ENCODE data around the gene ALOX12B. TPM values are rescaled to one million over a fixed set of nuclear protein-coding genes. Genes with fewer than 3 reads are reported as not detected.

The ALOX12B gene
- total RNA-seq, 1 donor from 2014 or later = not detected

GRCh38 chr17:8044819-8045810, 42.4 kb downstream of the ALOX12B start:
- Mint-ChIP-seq H3K4me3 (no peak overlapping the region), H3K4me1 (ENCODE audit: unreplicated experiment) (peaks cover 4% of the 10 kb centered on the region), H3K27ac (no peak overlapping the region), H3K9me3 (no peaks in the 10 kb centered on the region), H3K36me3 (no peaks in the 10 kb centered on the region), H3K27me3 (peaks cover 46% of the 10 kb centered on the region)
- no peak for TF ChIP-seq CTCF (conservative IDR thresholded peaks at IDR 0.05)
- no peak for DNase-seq (ENCODE audit: extremely low spot score, unreplicated experiment)

DNA sequence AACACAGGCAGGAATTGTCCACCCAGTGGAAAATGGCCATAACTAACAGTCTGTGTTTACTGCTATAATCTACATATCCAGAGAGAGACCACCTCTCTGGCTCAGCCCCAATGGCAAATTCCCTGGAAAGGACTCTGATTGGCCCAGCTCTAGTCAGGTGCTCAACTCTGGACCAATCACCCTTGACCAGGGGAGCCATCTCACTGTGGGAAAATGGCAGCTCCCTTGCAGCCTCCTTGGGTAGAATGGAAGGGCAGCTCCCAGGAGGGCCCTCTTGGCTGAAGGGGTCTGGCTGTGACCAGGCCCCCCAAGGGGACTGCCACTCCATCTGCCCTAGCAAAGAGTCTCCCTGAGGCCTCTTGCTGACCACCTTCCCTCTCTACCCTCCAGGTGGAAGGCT, 45.5 kb downstream of the ALOX12B start:
- DNase-seq (ENCODE audit: extremely low spot score, unreplicated experiment) = no peak
- no peak overlapping the region for H3K27ac Mint-ChIP-seq
- no peaks in the 10 kb centered on the region for H3K36me3 Mint-ChIP-seq
- TF ChIP-seq CTCF (conservative IDR thresholded peaks at IDR 0.05) = no peak
- peaks cover 4% of the 10 kb centered on the region for H3K4me1 Mint-ChIP-seq (ENCODE audit: unreplicated experiment)
- peaks cover 43% of the 10 kb centered on the region for H3K27me3 Mint-ChIP-seq
- peaks cover 4% of the 10 kb centered on the region for H3K9me3 Mint-ChIP-seq
- no peak overlapping the region for H3K4me3 Mint-ChIP-seq

GRCh38 chr17:8041249-8041928, 46.1 kb downstream of the ALOX12B start:
- H3K27ac Mint-ChIP-seq = no peak overlapping the region
- TF ChIP-seq CTCF (conservative IDR thresholded peaks at IDR 0.05) = peak; percentile 76
- H3K9me3 Mint-ChIP-seq = peaks cover 4% of the 10 kb centered on the region
- DNase-seq (ENCODE audit: extremely low spot score, unreplicated experiment) = no peak
- no peaks in the 10 kb centered on the region for H3K36me3 Mint-ChIP-seq
- peaks cover 37% of the 10 kb centered on the region for H3K27me3 Mint-ChIP-seq
- H3K4me3 Mint-ChIP-seq = no peak overlapping the region
- H3K4me1 Mint-ChIP-seq (ENCODE audit: unreplicated experiment) = peaks cover 4% of the 10 kb centered on the region

DNA sequence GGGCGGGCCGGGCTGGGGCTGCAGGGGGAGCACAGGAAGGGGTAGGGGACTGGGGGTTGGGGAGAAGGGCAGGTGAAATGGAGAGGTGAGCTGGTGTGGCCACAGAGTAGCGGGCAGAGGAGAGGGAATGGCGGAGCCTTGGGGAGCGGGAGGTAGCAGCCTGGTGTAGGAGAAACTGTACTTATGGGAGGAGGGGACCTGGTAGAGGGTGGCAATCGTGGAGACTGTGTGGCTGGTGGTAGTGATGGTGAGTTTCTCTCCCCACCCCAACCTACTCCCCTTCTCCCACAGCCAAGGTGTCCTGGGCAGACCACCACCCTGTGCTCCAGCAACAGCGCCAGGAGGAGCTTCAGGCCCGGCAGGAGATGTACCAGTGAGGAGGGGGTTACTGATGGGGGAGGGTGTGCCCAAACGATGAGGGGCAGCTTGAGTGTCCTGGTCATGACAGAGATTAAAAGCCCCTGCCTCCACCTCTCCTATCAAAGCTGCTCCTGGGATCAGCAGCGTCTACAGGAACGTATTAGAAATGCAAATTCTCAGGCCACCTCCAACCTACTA, 47.8 kb downstream of the ALOX12B start:
- no peak for TF ChIP-seq CTCF (conservative IDR thresholded peaks at IDR 0.05)
- DNase-seq (ENCODE audit: extremely low spot score, unreplicated experiment) = no peak
- Mint-ChIP-seq H3K9me3 (peaks cover 4% of the 10 kb centered on the region), H3K36me3 (no peaks in the 10 kb centered on the region), H3K4me1 (ENCODE audit: unreplicated experiment) (peaks cover 4% of the 10 kb centered on the region), H3K27ac (no peak overlapping the region), H3K4me3 (no peak overlapping the region), H3K27me3 (peaks cover 35% of the 10 kb centered on the region)

GRCh38 chr17:8038954-8039610, 48.4 kb downstream of the ALOX12B start, which contains the start of gene ALOX15B:
ALOX15B (plus strand) TSS chr17:8039059; CDS start chr17:8039156, 97 bp downstream.
- TF ChIP-seq CTCF (conservative IDR thresholded peaks at IDR 0.05) = no peak
- Mint-ChIP-seq H3K4me1 (ENCODE audit: unreplicated experiment) (peaks cover 4% of the 10 kb centered on the region), H3K27ac (no peak within 1 kb of the TSS), H3K27me3 (peaks cover 35% of the 10 kb centered on the region), H3K4me3 (no peak within 1 kb of the TSS), H3K9me3 (peaks cover 4% of the 10 kb centered on the region), H3K36me3 (no peaks in the 10 kb centered on the region)
- no peak for DNase-seq (ENCODE audit: extremely low spot score, unreplicated experiment)

Measured in type B pancreatic cell (in vitro differentiated cells).